ENCODE results near the gene PNKP.
"Not testable (repeated sequence)": the region's sequence is repeated elsewhere in the genome, so short reads cannot be mapped to it uniquely, and the experiment has no call there.

Gene PNKP

GRCh38 chr19:49823472-49823871, 43.9 kb downstream of the PNKP start:
- no peak for DNase-seq (ENCODE audit: low read depth in 1 of 2, low spot score in 1 of 2)

- no peak for DNase-seq (ENCODE audit: low read depth in 1 of 2, low spot score in 1 of 2)
These were observed 47.3 kb downstream of the PNKP start for GRCh38 chr19:49820125-49820524.

- not testable (repeated sequence) for DNase-seq (ENCODE audit: low read depth in 1 of 2, low spot score in 1 of 2)
These were observed 47.8 kb downstream of the PNKP start for GRCh38 chr19:49819452-49820115.

GRCh38 chr19:49818649-49819370, 48.6 kb downstream of the PNKP start:
- DNase-seq (ENCODE audit: low read depth in 1 of 2, low spot score in 1 of 2), result no peak

GRCh38 chr19:49817964-49818648, 49.3 kb downstream of the PNKP start, which contains the start of gene MED25:
Gene MED25 (plus strand): TSS chr19:49818289. CDS start chr19:49818342, 53 bp downstream.
- peak; percentile 79 to 82 for DNase-seq (ENCODE audit: low read depth in 1 of 2, low spot score in 1 of 2)

GRCh38 chr19:49816590-49816989, 50.8 kb downstream of the PNKP start:
- no peak for DNase-seq (ENCODE audit: low read depth in 1 of 2, low spot score in 1 of 2)

- no peak for DNase-seq (ENCODE audit: low read depth in 1 of 2, low spot score in 1 of 2)
These were observed 53.4 kb downstream of the PNKP start for GRCh38 chr19:49814010-49814409.

- peak; percentile 75 to 77 for DNase-seq (ENCODE audit: low read depth in 1 of 2, low spot score in 1 of 2)
These were observed 54.1 kb downstream of the PNKP start, which contains the start of gene FUZ for GRCh38 chr19:49812997-49813861. Gene FUZ (minus strand): TSS chr19:49813292. CDS start chr19:49813106, 186 bp downstream.

GRCh38 chr19:49812452-49812996, 54.9 kb downstream of the PNKP start:
- no peak for DNase-seq (ENCODE audit: low read depth in 1 of 2, low spot score in 1 of 2)

- DNase-seq (ENCODE audit: low read depth in 1 of 2, low spot score in 1 of 2), result no peak
These were observed 56.0 kb downstream of the PNKP start for GRCh38 chr19:49811328-49811727.

Data from stimulated activated CD4-positive, alpha-beta T cell treated with anti-CD3 and anti-CD28 coated beads, Interleukin-15, amount 100 ng/mL, for 1 hour (primary cell).